GM18519 (cell line): ENCODE data around the gene TAF3.

ENCODE experiments used
- ATAC-seq: cut with Tn5 transposase; IDR thresholded peaks from one replicate; pipeline ENCODE4 v1.9.1; 2021; ENCODE audit warnings: mild to moderate bottlenecking, moderate library complexity; ENCODE audit not compliant: unreplicated experiment, low FRiP score

The TAF3 gene

GRCh38 chr10:7866176-7866575 lies 47.9 kb downstream of the TAF3 start:
- no peak for ATAC-seq

- ATAC-seq, result no peak
Observed at GRCh38 chr10:7872041-7872442, 53.7 kb downstream of the TAF3 start.

- ATAC-seq, result no peak
Observed at GRCh38 chr10:7874864-7875263, 56.6 kb downstream of the TAF3 start.

- no peak for ATAC-seq
Observed at GRCh38 chr10:7876541-7877127, 58.3 kb downstream of the TAF3 start.

- no peak for ATAC-seq
Observed at GRCh38 chr10:7881119-7881518, 62.8 kb downstream of the TAF3 start.

GRCh38 chr10:7886056-7886455 lies 67.8 kb downstream of the TAF3 start:
- no peak for ATAC-seq

GRCh38 chr10:7887174-7887816 lies 69.0 kb downstream of the TAF3 start:
- ATAC-seq, result no peak

GRCh38 chr10:7889947-7890542 lies 71.7 kb downstream of the TAF3 start:
- no peak for ATAC-seq

- ATAC-seq, result no peak
Observed at GRCh38 chr10:7890781-7891180, 72.5 kb downstream of the TAF3 start.

- ATAC-seq, result no peak
Observed at GRCh38 chr10:7891634-7892033, 73.3 kb downstream of the TAF3 start.

GRCh38 chr10:7892146-7892545 lies 73.8 kb downstream of the TAF3 start:
- ATAC-seq, result no peak

- ATAC-seq, result no peak
Observed at GRCh38 chr10:7895699-7896090, 77.4 kb downstream of the TAF3 start.

GRCh38 chr10:7896297-7896696 lies 78.0 kb downstream of the TAF3 start:
- no peak for ATAC-seq

- no peak for ATAC-seq
Observed at GRCh38 chr10:7901256-7901655, 83.0 kb downstream of the TAF3 start.

- no peak for ATAC-seq
Observed at GRCh38 chr10:7902413-7902812, 84.1 kb downstream of the TAF3 start.

- no peak for ATAC-seq
Observed at GRCh38 chr10:7903851-7904250, 85.5 kb downstream of the TAF3 start.

GRCh38 chr10:7906128-7906527 lies 87.8 kb downstream of the TAF3 start:
- no peak for ATAC-seq

GRCh38 chr10:7908541-7909210 lies 90.4 kb downstream of the TAF3 start:
- no peak for ATAC-seq

- no peak for ATAC-seq
Observed at GRCh38 chr10:7913126-7913872, 95.0 kb downstream of the TAF3 start.

GRCh38 chr10:7915923-7916536 lies 97.7 kb downstream of the TAF3 start:
- ATAC-seq, result no peak

GRCh38 chr10:7917736-7918135 lies 99.4 kb downstream of the TAF3 start:
- no peak for ATAC-seq
